Esophagus (tissue), 2 donors: ENCODE measurements around the gene STARD3. TPM values are rescaled to one million over a fixed set of nuclear protein-coding genes. Genes with fewer than 3 reads are reported as not detected.

Experiments used
- H3K27ac ChIP-seq, 2 donors: one replicate each; pipeline ENCODE4 v1.5.1; 2013; ENCODE audit warnings: low read depth in 2 of 2, mild to moderate bottlenecking in 2 of 2, inconsistent platforms in 1 of 2, low read length in 1 of 2, moderate library complexity in 1 of 2
- H3K27me3 ChIP-seq, 2 donors: one replicate each; pipeline ENCODE4 v1.6.1; 2013; ENCODE audit warnings: low read length in 2 of 2, control low read depth in 1 of 2, mild to moderate bottlenecking in 1 of 2; ENCODE audit not compliant: insufficient read depth in 2 of 2, control insufficient read depth in 1 of 2
- H3K36me3 ChIP-seq, 2 donors: one replicate each; pipeline ENCODE4 v1.6.1; 2013; ENCODE audit warnings: low read length in 1 of 2; ENCODE audit not compliant: control insufficient read depth in 2 of 2, insufficient read depth in 2 of 2
- H3K4me1 ChIP-seq, 2 donors: one replicate each; pipeline ENCODE4 v1.6.1; 2013; ENCODE audit warnings: low read length in 1 of 2; ENCODE audit not compliant: control insufficient read depth in 2 of 2, insufficient read depth in 2 of 2
- H3K4me3 ChIP-seq, 2 donors: one replicate each; pipeline ENCODE4 v1.5.1; 2013; ENCODE audit warnings: low read length in 2 of 2, mild to moderate bottlenecking in 2 of 2, low read depth in 1 of 2, moderate library complexity in 1 of 2
- H3K9me3 ChIP-seq, 2 donors: one replicate each; pipeline ENCODE4 v1.6.1; 2013; ENCODE audit warnings: mild to moderate bottlenecking in 2 of 2, low read depth in 1 of 2, low read length in 1 of 2, moderate library complexity in 1 of 2; ENCODE audit not compliant: control insufficient read depth in 2 of 2, insufficient read depth in 1 of 2
- WGBS, 2 donors: extraction: QIAGEN DNeasy Blood & Tissue Kit; methylation state at CpG; one replicate each; pipeline ENCODE4 v1.1.7; 2013; 5-methylcytosine and 5-hydroxymethylcytosine counted together
- polyA plus RNA-seq, 2 donors: library from polyadenylated mRNA; stranded (reverse); fragments of 200-250 nt; gene quantifications; one replicate each; pipeline ENCODE4 v1.2.3, GENCODE V29; 2013
- donor health status: healthy with polysubstance abuse.
- donor health status: Bipolar disorder and iron deficiency.

Gene STARD3
- polyA plus RNA-seq, 2 donors: 44.6 to 44.9 TPM

GRCh38 chr17:39674702-39675389 lies 37.9 kb downstream of the STARD3 start:
- H3K27ac ChIP-seq: peak overlapping the region; percentile 91 to 93

DNA sequence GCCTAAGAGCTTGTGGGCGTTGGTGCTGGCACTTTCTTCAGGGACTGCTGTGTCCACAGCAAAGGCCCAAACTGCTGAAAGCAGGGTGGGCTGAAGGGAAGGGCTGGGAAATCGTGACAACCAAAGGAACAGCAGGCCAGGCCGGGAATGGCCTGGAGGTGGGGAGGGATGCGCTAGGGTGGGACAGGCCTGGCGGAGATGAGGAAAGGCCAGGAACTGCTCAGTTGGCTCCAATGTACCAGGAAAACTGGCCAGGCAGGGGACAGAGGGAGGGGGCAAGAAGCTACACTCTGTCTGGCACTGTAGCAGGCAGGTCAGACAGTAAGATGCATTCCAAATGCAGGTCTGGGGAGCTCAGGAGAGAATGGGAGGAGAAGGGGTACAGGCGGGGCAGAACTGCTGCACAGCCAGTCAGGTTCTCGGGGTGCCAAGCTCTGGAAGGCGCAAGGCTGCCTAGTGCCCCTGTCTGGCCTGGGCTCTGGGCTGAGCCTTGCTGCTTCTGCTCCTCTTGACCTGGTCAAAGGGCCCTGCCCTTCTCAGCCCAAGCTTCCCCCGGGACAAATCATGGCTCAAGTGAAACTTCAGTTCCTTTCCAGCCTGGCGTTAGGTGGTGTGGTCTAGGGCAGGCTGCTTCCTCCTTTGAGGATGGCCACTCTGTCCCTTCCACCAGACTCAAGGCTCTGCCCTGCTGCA lies 38.6 kb downstream of the STARD3 start:
- 60 to 64% methylated on average over 10 of the region's 10 CpGs for WGBS, 2 donors
- Histone ChIP-seq H3K4me1 (peaks cover 5 to 45% of the 10 kb centered on the region in 2 donors), H3K36me3 (peaks cover 0 to 10% of the 10 kb centered on the region in 2 donors), H3K27me3 (no peaks in the 10 kb centered on the region), H3K4me3 (no peak overlapping the region), H3K27ac (peak overlapping the region; percentile 91 to 93), H3K9me3 (no peaks in the 10 kb centered on the region)

More at GRCh38 chr17:39674702-39675389, 37.9 kb downstream of the STARD3 start:
- Histone ChIP-seq H3K36me3 (peaks cover 0 to 10% of the 10 kb centered on the region in 2 donors), H3K27me3 (no peaks in the 10 kb centered on the region), H3K9me3 (no peaks in the 10 kb centered on the region), H3K4me3 (no peak overlapping the region), H3K4me1 (peaks cover 5 to 43% of the 10 kb centered on the region in 2 donors)
- 33 to 42% methylated on average over 11 of the region's 11 CpGs for WGBS, 2 donors

DNA sequence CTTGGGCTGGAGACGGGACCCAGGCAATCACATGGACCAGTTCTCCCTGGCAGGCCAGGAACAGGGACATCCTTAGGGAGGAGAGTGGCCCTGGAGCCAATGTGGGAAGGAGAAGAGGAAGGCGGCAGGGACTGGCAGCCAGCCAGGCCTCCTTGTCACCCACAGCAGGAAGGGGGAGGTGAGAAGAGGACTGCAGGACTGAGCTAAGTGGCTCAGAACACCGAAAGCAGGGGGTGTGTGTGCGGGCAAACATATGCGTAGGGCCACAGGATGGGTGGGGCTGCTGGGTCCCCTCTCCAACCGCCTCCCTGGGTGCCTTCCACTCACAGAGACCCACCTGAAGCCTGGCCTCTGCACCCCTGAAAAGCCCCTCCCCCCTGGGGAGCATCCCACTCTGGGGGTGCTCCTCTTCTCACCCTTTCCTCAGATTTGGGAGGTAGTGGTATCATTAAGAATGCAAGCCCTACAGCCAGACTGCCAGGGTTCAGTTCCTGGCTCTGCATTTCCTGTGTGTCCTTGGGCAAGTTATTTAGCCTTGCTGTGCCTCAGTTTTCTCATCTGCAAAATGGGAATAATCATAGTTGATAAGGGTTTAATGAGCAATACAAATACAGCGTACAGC lies 39.4 kb downstream of the STARD3 start:
- Histone ChIP-seq H3K36me3 (peaks cover 0 to 10% of the 10 kb centered on the region in 2 donors), H3K4me1 (peaks cover 5 to 45% of the 10 kb centered on the region in 2 donors), H3K27ac (peak overlapping the region; percentile 91 to 93), H3K4me3 (no peak overlapping the region), H3K27me3 (no peaks in the 10 kb centered on the region), H3K9me3 (no peaks in the 10 kb centered on the region)
- WGBS, 2 donors: 37 to 52% methylated on average over 7 of the region's 7 CpGs

- peaks cover 0 to 10% of the 10 kb centered on the region in 2 donors for H3K36me3 ChIP-seq
- H3K4me1 ChIP-seq: peaks cover 5 to 39% of the 10 kb centered on the region in 2 donors
Observed at GRCh38 chr17:39677072-39677471, 40.1 kb downstream of the STARD3 start.

DNA sequence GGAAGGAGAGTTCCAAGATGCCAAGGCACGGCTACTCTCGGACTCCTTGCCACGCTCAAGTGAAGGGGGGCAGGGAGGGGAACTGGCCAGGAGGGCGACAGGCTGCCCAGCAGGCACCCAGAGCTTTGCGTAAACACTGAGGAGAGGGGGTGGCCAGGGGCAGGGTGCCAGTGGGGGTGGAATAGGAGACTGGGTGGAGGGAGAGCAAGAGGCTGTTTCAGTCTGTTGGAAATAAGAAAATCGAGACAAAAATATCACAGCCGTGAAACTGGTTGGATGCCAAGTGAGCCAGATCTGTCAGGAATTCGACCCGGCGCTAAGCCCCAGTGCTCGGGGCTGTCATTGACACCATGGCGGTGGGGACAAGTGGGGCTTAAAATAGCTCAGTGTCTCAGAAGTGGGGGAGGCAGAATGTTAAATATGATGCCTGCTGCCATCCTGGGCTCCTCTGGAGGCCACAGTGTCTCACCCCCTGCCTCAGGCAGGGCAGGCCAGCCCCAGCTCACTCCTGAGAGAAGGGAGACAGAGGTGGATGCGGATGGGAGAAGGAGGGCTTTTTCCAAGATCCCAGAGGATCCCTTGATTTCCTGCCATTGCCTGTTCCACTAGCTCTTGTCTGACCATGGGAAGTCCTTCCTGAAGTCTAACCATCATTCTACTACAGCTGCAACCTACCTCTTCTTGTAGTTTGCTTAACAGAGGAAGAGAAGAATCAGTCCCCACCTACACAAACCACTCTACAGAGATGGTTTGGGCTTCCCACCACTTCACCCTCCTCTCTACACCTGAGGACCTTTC lies 40.8 kb downstream of the STARD3 start:
- 61 to 63% methylated on average over 13 of the region's 13 CpGs for WGBS, 2 donors

More at GRCh38 chr17:39677072-39677471, 40.1 kb downstream of the STARD3 start:
- whole genome bisulfite sequencing, 2 donors: 75 to 86% methylated on average over 8 of the region's 8 CpGs
- Histone ChIP-seq H3K27me3 (no peaks in the 10 kb centered on the region), H3K9me3 (no peaks in the 10 kb centered on the region), H3K4me3 (no peak overlapping the region), H3K27ac (peak overlapping the region in 1 of 2 donors; percentile 93)

GRCh38 chr17:39678340-39679116 lies 41.6 kb downstream of the STARD3 start:
- H3K4me3 ChIP-seq: no peak overlapping the region
- no peaks in the 10 kb centered on the region for H3K9me3 ChIP-seq
- peaks cover 2 to 9% of the 10 kb centered on the region in 2 donors for H3K36me3 ChIP-seq
- peaks cover 5 to 33% of the 10 kb centered on the region in 2 donors for H3K4me1 ChIP-seq
- peak overlapping the region in 1 of 2 donors; percentile 23 for H3K27ac ChIP-seq
- H3K27me3 ChIP-seq: no peaks in the 10 kb centered on the region
- 81 to 84% methylated on average over 13 of the region's 13 CpGs for WGBS, 2 donors

More for the DNA sequence above, 40.8 kb downstream of the STARD3 start:
- peaks cover 5 to 35% of the 10 kb centered on the region in 2 donors for H3K4me1 ChIP-seq
- H3K27ac ChIP-seq: peak overlapping the region in 1 of 2 donors; percentile 23
- no peak overlapping the region for H3K4me3 ChIP-seq
- H3K27me3 ChIP-seq: no peaks in the 10 kb centered on the region
- peaks cover 0 to 10% of the 10 kb centered on the region in 2 donors for H3K36me3 ChIP-seq
- H3K9me3 ChIP-seq: no peaks in the 10 kb centered on the region

DNA sequence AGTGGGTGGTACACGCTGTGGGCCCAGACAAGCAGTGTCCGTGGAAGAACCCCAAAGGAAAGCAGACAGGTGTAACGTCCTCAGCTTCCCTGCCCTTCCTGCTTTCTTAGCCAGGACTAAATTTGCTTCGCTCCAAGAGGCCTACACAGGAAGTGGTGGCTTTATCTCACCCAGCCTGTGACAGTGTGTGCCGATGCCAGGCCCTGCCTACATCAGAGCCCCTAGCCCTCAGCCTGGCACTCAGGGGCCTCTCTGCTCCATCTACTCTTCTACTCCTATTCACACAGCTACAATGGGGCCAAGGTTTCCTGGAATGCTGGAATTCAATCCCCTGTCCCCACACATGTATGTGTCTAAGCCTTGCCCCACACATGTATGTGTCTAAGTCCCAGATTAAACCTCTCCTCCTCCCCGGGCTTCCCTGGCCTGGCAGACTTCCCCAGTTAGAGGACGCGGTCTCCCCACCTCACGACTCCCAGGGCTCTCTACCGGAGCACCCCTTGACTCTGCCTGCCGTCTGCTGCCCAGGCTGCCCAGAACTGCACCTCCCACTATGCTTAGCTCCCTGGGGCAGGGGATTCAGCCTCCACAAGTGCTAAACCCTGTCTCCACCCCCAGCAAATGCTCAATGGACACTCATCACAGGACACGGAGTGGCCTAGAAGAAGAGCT lies 42.7 kb downstream of the STARD3 start:
- H3K27ac ChIP-seq: peak overlapping the region in 1 of 2 donors; percentile 39
- H3K4me1 ChIP-seq: peaks cover 5 to 30% of the 10 kb centered on the region in 2 donors
- no peaks in the 10 kb centered on the region for H3K9me3 ChIP-seq
- peaks cover 7 to 11% of the 10 kb centered on the region in 2 donors for H3K36me3 ChIP-seq
- H3K27me3 ChIP-seq: no peaks in the 10 kb centered on the region
- H3K4me3 ChIP-seq: no peak overlapping the region
- WGBS, 2 donors: 74 to 75% methylated on average over 12 of the region's 12 CpGs

GRCh38 chr17:39683295-39683939 lies 46.5 kb downstream of the STARD3 start:
- H3K27ac ChIP-seq: peak overlapping the region in 1 of 2 donors; percentile 29
- H3K27me3 ChIP-seq: no peaks in the 10 kb centered on the region
- no peaks in the 10 kb centered on the region for H3K9me3 ChIP-seq
- peaks cover 0 to 10% of the 10 kb centered on the region in 2 donors for H3K4me1 ChIP-seq
- H3K36me3 ChIP-seq: peaks cover 7% of the 10 kb centered on the region in 2 donors
- no peak overlapping the region for H3K4me3 ChIP-seq
- WGBS, 2 donors: 73 to 87% methylated on average over 9 of the region's 9 CpGs
